GM18870 (cell line): Measurements from ENCODE around the gene NOS1AP.

ENCODE experiments used
- ATAC-seq: cut with Tn5 transposase; IDR thresholded peaks from one replicate; pipeline ENCODE4 v1.9.1; 2021; ENCODE audit warnings: moderate library complexity; ENCODE audit not compliant: unreplicated experiment

The NOS1AP gene

DNA sequence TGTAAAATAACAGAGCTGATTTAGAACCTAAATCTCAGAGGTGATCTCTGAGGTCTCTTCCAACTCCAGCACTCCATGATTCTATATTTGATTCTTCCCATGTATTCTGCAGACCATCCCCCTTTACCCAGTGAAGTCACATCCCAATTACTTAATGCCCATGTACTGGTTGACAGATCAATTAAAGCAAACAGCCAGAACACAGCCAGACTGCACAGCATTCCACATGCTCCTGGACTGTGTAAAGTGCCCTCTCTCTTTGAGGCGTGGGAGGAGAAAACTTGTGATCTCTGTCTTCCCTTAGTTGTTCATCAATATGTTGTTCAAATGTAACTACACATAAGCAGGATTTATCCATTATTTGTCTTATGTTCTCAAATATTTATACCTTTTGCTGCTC is 18.1 kb downstream of the NOS1AP start:
- no peak for ATAC-seq

DNA sequence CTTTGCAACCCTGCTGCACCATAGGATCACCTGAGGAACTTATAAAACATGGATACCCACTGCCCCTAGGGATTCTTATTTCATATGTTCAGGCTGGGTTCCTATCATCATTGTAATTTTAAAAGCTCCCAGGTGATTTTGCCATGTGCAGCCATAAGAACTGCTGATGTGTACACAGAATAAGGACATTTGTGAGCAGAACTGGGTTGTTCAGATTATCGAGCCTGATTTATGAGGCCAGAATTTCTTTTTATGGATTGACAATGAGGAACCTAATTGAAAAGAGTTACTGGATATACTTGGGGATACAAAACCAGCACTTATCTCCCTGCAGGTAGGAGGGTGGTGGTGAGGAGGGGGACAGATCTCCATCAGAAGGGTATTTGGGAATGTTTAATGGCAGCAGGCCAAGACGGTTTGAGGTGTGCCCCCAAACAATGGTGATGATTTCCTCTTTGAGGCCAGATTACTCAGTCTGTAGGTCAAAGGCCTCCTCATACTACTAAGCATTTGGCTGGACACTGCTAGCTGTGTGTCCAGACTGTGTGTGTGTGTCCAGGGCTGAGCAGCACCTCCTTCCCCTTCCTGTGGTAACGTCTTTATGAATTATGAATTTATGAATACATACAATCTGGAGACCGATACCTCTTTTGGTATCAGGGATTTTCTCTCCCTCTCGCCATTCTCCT is 18.9 kb downstream of the NOS1AP start:
- ATAC-seq: no peak

DNA sequence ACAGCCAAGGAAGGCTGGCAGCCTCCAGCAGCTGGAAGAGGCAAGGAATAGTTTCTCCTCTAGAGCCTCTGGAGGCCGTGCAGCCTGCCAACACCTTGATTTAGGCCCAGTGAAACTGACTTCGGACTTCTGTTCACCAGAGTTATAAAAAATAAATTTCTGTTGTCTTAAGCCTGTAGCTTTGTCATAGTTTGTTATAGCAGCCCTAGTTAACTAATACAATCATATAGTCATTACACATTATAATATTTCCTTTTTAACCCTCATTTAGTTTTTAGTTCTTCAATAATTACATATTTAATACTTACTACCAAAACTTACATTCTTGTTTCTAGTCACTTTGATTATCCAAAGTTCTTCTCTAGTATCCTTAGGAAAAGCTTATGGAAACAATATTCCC is 20.3 kb downstream of the NOS1AP start:
- no peak for ATAC-seq

DNA sequence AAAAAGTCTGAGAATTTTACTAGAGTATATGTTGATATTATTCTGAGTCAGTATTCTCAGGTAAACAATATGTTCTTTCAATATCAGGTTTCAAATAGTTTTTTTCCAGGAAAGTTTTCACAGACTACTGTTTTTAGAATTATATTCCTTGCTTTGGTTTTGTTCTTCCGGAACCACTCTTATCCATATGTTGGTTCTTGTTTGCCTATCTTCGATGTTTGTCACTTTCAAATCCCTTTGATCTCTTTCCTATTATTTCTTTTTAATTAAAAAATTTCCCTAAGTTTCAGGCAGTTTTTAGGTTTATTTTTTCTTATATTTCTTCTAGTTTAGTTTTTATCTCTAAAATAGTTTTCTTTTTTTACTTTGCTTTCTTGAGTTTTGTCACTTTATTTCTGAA is 20.9 kb downstream of the NOS1AP start:
- ATAC-seq: no peak

DNA sequence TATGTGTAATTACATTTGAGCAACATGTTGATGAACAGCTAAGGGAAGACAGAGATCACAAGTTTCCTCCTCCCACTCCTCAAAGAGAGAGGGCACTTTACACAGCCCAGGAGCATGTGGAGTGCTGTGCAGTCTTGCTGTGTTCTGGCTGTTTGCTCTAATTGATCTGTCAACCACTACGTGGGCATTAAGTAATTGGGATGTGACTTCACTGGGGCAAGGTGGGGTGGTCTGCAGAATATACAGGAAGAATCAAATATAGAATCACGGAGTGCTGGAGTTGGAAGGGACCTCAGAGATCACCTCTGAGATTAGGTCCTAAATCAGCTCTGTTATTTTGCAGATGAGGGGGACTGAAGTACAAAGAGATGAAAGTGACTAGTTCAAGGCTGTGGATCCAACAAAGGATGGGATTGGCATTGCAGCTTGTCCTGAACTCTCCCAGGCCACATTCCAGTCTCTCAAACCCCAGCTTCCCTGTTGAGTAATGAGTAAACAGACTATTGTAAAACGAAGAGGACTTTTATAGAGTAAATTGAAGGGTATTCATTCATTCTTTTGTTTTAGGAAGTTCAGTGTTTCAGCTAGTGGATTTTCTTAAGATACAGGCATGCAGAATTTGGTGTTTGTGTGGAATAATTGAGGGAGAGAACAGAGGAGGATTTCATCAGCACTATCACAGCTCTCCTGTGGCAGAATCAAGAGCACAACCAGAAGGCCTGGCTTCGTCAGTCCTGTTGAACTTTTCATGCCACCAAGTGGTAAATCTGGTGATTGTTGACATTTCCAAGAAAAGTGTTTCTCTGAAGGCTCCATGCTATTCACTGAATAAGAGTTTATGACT is 22.4 kb downstream of the NOS1AP start:
- ATAC-seq: no peak

DNA sequence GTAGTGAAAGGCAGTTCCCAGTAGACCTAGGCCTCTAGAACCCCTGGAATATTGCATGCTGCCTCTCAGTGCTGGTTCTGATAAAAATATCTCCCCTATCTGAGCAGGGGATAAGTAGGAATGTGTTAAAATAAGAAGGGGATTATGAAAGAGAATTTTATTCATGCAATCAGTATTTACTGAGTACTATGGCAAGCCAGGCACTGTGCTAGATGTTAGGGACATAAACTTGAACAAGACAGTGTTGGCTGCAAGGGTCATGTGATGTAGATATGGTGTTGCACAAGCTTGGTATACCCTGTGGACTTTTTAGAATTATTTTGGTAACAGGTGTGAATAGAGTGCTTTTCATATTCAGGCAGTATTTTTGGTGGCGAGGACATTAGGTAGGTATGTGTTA is 23.6 kb downstream of the NOS1AP start:
- ATAC-seq: no peak

DNA sequence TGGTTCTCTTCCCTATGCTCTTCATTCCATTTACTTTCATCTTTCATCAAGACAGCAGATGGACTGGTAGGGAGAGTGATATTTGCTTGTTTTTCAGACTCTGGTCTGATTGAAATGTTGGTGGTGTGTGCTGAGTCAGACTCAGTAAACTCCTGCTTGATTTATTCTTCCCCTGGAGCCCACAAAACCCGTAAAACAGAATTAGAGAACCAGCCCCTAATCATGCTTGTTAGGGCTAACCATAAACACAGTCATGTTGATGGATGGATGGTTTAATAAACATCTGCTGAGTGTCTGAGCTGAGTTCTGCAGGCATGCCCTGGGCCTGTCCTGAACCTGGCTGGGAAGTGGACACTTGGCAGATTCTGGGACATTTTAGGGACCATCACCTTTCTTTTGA is 24.8 kb downstream of the NOS1AP start:
- no peak for ATAC-seq

DNA sequence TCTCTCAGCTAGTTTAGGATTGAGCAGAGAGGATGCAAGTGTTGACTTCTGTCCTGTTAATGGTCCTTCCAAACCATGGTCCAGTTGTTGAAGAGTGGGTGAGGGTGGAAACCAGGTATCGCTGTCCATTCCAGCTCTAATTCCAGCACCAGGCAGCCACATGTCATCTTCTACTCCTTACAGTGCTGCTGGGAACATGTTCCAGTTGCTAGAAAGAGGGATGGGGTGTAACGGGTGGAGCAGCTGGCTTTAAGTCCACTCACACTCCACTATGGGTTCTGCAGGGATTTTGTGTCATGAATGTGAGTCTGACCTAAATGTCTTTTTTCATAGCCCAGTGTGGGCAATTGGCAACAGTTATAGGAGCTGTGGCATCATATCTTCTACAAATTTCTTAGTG is 25.2 kb downstream of the NOS1AP start:
- no peak for ATAC-seq

DNA sequence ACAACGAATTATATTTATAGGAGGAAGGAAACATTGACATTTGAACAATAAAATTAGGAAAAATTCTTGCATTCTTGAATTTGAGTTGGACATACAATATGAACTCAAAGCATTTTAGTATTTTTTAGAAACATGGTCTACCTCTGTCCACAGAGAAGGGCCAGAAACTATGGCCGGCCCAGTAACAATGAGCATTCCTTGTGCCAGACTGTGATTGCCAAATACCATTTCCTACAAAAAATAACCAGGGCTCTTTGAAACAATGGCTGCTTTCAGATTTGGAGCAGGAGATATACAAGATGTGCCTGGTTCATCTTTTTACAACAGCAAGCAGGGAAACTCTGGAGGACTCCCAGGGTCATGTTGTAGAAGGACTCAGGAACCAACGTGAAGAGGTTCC is 38.4 kb downstream of the NOS1AP start:
- ATAC-seq: no peak

DNA sequence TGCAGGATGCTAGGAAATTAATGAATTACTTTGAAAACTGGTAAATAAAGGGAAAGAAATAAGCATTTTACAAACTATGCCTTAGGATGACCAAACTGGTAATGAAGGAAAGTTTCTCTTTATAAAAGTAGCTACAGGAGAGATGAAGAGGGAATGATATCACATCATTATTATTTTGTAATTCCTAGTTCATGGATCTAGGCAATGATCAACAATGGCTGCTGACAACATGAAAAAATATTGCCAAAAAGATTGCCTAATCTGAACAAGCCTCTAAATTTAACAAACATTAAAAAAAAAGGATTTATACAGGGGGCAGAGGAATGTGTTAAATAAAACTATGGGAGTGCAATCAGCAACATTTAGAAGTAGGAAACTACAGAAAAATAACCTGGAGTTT is 38.9 kb downstream of the NOS1AP start:
- no peak for ATAC-seq

DNA sequence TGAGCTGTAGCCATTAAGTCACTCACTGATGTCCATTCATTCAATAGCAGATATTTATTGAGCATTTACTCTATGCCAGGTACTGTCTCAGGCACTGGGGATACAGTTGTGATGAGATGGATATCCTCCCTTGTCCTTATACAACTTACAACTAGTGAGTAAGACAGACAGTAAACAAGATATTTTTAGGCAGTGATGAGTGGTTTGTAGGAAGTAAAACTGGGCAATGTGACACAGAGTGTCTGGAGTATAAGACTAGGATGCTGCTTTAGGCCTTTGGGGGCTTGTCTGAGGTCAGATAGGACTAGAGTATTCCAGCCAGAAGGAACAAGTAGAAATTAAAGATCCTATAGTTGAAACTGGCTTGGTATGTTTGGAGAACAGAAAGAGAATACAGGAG is 41.4 kb downstream of the NOS1AP start:
- ATAC-seq: no peak

DNA sequence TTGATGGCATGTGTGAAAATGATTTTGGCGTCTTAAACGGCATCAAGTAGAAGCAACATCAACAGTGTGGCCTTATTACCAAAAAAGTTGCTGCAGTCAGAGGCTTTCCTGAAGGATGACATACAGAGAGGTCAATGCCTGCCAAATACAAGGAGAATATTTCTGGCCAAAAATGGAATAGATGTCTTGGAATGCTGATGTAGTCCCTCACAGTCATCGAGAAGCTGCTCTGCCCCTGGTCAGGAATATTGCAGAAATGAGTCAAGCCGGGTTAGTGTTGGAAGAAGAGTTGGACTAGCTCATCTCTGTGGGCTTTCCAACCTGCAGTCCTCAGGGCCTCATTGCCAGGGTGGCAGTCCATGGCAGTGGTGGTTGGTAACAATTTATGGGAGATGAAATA is 42.1 kb downstream of the NOS1AP start:
- ATAC-seq: no peak

DNA sequence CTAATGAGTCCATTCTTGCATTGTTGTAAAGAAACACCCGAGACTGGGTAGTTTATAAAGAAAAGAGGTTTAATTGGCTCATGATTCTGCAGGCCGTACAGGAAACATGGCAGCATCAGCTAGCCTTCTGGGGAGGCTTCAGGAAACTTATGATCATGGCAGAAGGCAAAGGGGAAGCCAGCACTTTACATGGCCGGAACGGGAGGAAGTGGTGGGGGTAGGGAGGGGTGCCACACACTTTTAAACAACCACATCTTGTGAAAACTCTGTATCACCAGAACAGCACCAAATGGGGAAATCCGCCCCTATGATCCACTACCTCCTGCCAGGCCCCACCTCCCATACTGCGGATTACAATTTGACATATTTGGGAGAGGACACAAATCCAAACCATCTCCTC is 43.9 kb downstream of the NOS1AP start:
- no peak for ATAC-seq

DNA sequence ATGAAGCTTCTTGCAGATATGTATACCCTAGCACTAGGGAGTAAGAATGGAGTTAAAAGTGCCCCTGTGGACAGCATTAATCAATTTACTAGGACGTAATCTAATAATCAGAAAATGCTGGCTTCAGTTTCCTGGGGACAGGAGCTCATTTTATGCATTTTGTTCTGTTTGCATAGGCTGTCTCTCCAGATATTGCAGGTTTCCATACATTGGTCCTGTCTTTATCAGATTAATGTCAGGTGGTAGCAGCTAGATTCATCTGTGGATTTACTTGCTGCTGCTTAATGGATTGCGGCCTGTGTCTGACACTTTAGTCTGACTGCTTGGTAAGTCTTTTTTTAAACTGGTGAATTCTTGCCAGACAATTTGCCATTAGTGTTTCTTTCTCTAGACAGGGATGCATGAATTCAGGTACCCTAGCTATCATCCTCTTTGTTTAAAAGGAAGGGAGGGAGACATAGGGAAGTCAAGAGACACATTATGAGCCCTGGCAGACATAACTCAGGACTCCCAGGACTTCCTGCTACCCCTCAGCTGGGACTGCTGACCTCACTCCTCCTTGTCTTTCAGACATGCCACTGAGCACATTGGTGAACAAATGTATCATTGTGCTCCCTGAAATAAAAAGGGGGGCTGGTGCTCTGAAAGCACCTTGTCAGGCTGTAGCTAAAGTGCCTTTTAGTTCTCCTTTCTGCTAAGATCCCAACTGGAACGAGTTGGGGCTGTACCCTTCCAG is 47.7 kb downstream of the NOS1AP start:
- no peak for ATAC-seq

DNA sequence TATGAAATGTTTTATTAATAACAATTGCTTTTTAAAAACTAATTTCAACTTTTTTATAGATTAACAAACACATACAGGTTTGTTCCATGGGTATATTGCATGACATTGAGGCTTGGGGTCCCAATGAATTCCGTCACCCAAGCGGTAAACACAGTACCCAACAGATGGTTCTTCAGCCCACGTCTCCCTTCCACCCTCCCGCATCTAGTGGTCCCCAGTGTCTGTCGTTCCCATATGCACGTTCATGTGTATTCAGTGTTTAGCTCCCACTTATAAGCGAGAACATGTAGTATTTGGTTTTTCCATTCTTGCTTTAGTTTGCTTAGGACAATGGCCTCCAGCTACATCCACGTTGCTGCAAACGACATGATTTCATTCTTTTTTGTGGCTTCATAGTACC is 48.6 kb downstream of the NOS1AP start:
- ATAC-seq: no peak

DNA sequence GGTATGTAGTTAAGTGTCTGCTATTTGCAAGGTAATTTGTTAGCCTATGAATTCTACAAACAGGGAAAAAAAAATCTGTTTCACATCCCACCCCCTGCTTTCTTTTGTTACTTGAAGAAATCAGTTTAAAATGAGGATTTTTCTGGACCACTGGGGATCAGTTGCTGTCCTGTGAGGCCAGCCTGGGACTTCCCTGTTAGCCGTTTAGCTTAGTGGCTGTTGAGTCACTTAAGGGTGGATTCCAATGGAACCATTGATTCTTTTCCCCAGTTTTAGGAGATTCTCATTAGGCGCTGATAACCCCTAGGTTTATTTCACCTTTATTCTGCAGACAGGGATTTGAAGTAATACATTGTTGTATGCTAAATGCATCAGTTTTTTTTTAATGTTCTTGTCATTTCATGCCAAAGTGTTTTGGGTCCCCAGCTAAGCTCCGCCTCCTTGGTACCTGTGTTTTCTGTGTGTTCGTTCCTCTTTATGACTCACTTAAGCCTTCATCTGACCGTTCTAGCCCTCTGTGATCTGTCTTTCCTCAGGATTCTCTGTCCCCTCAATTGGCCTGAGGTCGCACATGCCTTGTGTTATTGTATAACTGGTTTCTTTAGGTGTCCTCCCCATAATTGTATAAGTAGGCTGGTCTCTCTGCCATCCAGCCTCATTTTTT is 59.3 kb downstream of the NOS1AP start:
- ATAC-seq: no peak

DNA sequence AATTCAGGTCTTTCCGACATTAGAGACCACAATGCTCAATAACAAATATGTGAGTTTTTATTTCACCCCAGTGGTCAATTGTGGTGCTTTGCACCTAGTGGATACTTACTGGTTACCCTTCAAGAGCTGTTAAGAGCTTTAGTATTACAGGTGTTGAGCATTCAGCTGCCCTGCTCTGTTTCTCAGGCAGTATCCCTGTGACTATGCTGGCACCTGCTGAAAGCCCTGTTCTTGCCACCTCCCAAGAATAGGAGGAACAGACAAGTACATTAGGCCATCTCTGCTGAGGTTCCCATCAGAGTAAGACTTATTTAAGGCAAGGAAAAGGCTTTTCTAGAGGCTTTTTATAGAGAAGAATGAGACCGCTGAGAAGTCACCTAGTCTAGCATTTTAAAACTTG is 60.8 kb downstream of the NOS1AP start:
- ATAC-seq: no peak

DNA sequence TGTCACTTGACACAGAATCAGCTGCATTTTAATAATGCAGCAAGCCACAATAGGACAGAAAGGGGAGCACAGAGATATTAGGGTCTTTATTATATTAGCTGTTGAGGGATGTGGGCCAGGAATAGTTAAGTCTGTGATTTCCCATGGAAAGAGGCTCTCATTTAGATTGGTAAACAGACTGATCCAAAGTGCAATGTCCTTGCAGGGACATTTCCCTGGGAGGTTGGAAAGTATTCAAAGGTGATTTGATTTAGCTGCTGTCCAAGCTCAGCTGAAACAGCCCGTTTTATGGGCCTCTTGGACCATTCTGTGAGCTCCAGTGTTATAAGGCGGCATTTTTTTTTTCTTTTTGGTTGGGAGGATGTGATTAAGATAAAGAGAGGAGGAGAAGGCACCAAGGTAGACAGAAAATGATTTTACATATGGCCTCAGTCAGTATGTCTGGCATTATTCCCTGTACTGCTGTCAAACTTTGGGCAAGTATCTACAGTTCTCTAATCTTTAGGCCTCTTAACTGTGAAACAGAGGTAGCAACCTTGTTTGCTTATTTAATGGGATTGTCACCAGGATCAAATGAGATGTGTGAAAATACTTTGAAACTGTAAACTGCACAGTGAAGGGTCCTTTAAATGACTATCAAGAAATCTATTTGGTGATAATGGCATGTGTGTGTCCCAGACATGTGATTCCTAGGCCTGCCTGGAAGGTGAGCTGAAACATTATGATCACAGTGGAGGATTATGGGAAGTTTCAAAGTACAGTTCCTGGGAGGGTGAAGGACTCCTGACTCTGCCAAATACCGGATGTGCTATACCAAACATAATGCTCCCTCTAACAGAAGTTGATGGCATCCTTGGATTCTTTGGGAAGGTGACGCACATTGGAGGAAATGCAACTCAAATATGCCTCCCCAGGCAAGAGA is 62.2 kb downstream of the NOS1AP start:
- no peak for ATAC-seq

DNA sequence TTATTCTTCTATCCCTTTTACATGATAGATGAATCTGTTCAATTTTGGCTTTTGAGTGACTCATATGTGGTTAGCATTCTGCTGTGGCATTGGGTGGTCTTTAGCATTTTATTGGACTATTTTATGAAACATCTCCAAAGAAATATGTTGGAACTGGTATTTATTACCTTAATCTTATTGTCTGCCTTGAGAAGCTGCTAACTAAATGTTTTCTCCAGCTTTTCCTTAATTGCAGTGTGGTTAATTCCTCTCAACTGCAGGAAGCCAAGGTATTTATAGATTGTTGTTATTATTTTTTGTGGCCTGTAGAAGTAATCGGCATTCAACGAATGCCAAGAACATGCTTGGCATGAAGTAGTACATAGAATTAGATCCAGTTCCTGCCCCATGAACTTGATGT is 64.1 kb downstream of the NOS1AP start:
- ATAC-seq: no peak

DNA sequence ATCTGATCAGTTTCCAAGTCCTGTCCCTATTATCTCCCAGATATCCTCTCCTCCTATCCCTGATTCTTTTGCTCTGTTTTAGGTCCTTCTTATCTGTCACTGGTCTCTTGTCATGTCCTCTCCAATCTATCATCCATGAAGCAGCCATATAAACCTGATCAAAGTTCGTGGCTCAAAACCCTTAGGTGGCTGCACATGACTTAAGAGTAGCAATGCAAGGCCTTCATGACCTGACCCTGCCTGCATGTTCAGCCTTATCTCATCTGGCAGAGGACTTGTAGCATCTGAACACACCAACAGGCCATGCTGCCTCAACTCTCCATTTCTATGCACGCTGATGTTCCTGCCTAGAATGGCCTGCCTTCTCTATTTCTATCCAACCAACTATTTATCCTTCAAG is 65.2 kb downstream of the NOS1AP start:
- no peak for ATAC-seq
